Measurements from ENCODE around the gene SSR2. TPM values are rescaled to one million over a fixed set of nuclear protein-coding genes. Genes with fewer than 3 reads are reported as not detected.
A peak's percentile ranks its signal among the peaks of the same experiment; 100 is the strongest.

Gene SSR2
- polyA plus RNA-seq, 3 donors = 221 to 387 (median 237) TPM

- peak within 1 kb of the TSS; percentile 93 for H3K27ac ChIP-seq (ENCODE audit: low read depth, low read length)
- WGBS, 3 donors = 0 to 2% (median 1%) methylated on average over 40 to 52 of the region's 52 CpGs
Observed at GRCh38 chr1:155978325-155978972, 42.3 kb downstream of the SSR2 start, which contains the start of gene ARHGEF2. TSS of gene ARHGEF2 (minus strand) at chr1:155978547. CDS start at chr1:155978427, 120 bp downstream.

- 0 to 1% (median 1%) methylated on average over 44 to 52 of the region's 52 CpGs for WGBS, 3 donors
Observed at GRCh38 chr1:155977690-155978324, 42.9 kb downstream of the SSR2 start.

GRCh38 chr1:155976913-155977689, 43.6 kb downstream of the SSR2 start:
- H3K27ac ChIP-seq (ENCODE audit: low read depth, low read length) = no peak overlapping the region
- 5 to 35% (median 8%) methylated on average over 5 of the region's 5 CpGs for WGBS, 3 donors

More at GRCh38 chr1:155977690-155978324, 42.9 kb downstream of the SSR2 start:
- H3K27ac ChIP-seq (ENCODE audit: low read depth, low read length) = peak overlapping the region; percentile 93

- peak overlapping the region; percentile 48 for H3K27ac ChIP-seq (ENCODE audit: low read depth, low read length)
- 1 to 30% (median 5%) methylated on average over 14 of the region's 14 CpGs for WGBS, 3 donors
Observed at GRCh38 chr1:155976062-155976912, 44.5 kb downstream of the SSR2 start.

- peak overlapping the region; percentile 48 for H3K27ac ChIP-seq (ENCODE audit: low read depth, low read length)
- WGBS, 3 donors = 17 to 39% (median 20%) methylated on average over 4 of the region's 4 CpGs
Observed at GRCh38 chr1:155975375-155976061, 45.2 kb downstream of the SSR2 start.

GRCh38 chr1:155974208-155975115, 46.3 kb downstream of the SSR2 start:
- peak overlapping the region; percentile 40 for H3K27ac ChIP-seq (ENCODE audit: low read depth, low read length)
- 30 to 60% (median 30%) methylated on average over 13 of the region's 13 CpGs for WGBS, 3 donors

- WGBS, 3 donors = 48 to 76% (median 58%) methylated on average over 3 of the region's 3 CpGs
- H3K27ac ChIP-seq (ENCODE audit: low read depth, low read length) = no peak overlapping the region
Observed at GRCh38 chr1:155973723-155974122, 47.0 kb downstream of the SSR2 start.

GRCh38 chr1:155971910-155972809, 48.6 kb downstream of the SSR2 start:
- H3K27ac ChIP-seq (ENCODE audit: low read depth, low read length) = no peak overlapping the region
- 72 to 92% (median 75%) methylated on average over 9 of the region's 9 CpGs for WGBS, 3 donors

- 12 to 57% (median 24%) methylated on average over 11 of the region's 11 CpGs for WGBS, 3 donors
- no peak overlapping the region for H3K27ac ChIP-seq (ENCODE audit: low read depth, low read length)
Observed at GRCh38 chr1:155970531-155971167, 50.1 kb downstream of the SSR2 start.

- WGBS, 3 donors = 72 to 90% (median 80%) methylated on average over 8 to 9 of the region's 9 CpGs
- H3K27ac ChIP-seq (ENCODE audit: low read depth, low read length) = no peak overlapping the region
Observed at GRCh38 chr1:155969377-155969791, 51.4 kb downstream of the SSR2 start.

- WGBS, 3 donors = 39 to 47% (median 42%) methylated on average over 3 of the region's 3 CpGs
- peak overlapping the region; percentile 39 for H3K27ac ChIP-seq (ENCODE audit: low read depth, low read length)
Observed at GRCh38 chr1:155968670-155969069, 52.1 kb downstream of the SSR2 start.

- 60 to 87% (median 63%) methylated on average over 7 of the region's 7 CpGs for WGBS, 3 donors
Observed at GRCh38 chr1:155968051-155968400, 52.7 kb downstream of the SSR2 start.

GRCh38 chr1:155967341-155968050, 53.3 kb downstream of the SSR2 start:
- H3K27ac ChIP-seq (ENCODE audit: low read depth, low read length) = peak overlapping the region; percentile 19
- 23 to 61% (median 23%) methylated on average over 13 of the region's 13 CpGs for WGBS, 3 donors

More at GRCh38 chr1:155968051-155968400, 52.7 kb downstream of the SSR2 start:
- no peak overlapping the region for H3K27ac ChIP-seq (ENCODE audit: low read depth, low read length)

GRCh38 chr1:155966750-155967149, 54.0 kb downstream of the SSR2 start:
- H3K27ac ChIP-seq (ENCODE audit: low read depth, low read length) = no peak overlapping the region
- WGBS, 3 donors = 37 to 60% (median 59%) methylated on average over 7 of the region's 7 CpGs

GRCh38 chr1:155966135-155966534, 54.6 kb downstream of the SSR2 start:
- no peak overlapping the region for H3K27ac ChIP-seq (ENCODE audit: low read depth, low read length)
- 77 to 85% (median 80%) methylated on average over 8 to 9 of the region's 9 CpGs for WGBS, 3 donors

Measured in adipose tissue (tissue), 3 donors.